Panc1 (cell line): ENCODE data around the gene SLC20A1.

Experiments
- SIN3A ChIP-seq: IDR thresholded peaks from 2 replicates; pipeline ENCODE4 v1.6.1; 2012; ENCODE audit warnings: low read depth, mild to moderate bottlenecking, low read length, moderate library complexity, borderline replicate concordance; ENCODE audit not compliant: insufficient read depth
- TF ChIP-seq, protein P1 (sequence below): fragments of 450-650 bp; IDR thresholded peaks from 2 replicates; pipeline ENCODE4 v1.5.1; 2017; ENCODE audit warnings: mild to moderate bottlenecking

- TF ChIP-seq, protein P1, sequence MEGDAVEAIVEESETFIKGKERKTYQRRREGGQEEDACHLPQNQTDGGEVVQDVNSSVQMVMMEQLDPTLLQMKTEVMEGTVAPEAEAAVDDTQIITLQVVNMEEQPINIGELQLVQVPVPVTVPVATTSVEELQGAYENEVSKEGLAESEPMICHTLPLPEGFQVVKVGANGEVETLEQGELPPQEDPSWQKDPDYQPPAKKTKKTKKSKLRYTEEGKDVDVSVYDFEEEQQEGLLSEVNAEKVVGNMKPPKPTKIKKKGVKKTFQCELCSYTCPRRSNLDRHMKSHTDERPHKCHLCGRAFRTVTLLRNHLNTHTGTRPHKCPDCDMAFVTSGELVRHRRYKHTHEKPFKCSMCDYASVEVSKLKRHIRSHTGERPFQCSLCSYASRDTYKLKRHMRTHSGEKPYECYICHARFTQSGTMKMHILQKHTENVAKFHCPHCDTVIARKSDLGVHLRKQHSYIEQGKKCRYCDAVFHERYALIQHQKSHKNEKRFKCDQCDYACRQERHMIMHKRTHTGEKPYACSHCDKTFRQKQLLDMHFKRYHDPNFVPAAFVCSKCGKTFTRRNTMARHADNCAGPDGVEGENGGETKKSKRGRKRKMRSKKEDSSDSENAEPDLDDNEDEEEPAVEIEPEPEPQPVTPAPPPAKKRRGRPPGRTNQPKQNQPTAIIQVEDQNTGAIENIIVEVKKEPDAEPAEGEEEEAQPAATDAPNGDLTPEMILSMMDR = no peak
- no peak for TF ChIP-seq SIN3A
These were observed 54.4 kb downstream of the SLC20A1 start for GRCh38 chr2:112699984-112700667.
